Erythroblast (primary cell): ENCODE measurements around the gene SSNA1.

ENCODE experiments used
- GATA1 ChIP-seq: IDR thresholded peaks from 2 replicates; pipeline ENCODE4 v1.6.1; 2011; ENCODE audit warnings: low read depth, mild to moderate bottlenecking, control low read depth, low read length, moderate library complexity
- POLR2A ChIP-seq: IDR thresholded peaks from 2 replicates; pipeline ENCODE4 v1.6.1; 2011; ENCODE audit warnings: mild to moderate bottlenecking, low read length

- TF ChIP-seq POLR2A (peak; percentile 94), GATA1 (no peak)
Measured at GRCh38 chr9:137188490-137189296, at the start of gene SSNA1, which contains the start of gene ANAPC2.
